Panc1 (cell line): Measurements from ENCODE around the gene CCDC141. TPM values are rescaled to one million over a fixed set of nuclear protein-coding genes. Genes with fewer than 3 reads are reported as not detected.
A peak's percentile ranks its signal among the peaks of the same experiment; 100 is the strongest.

Experiments used
- ATAC-seq: fragments of 200-7000 bp; cut with Tn5 transposase; 2 replicates; pipeline ENCODE4 v1.9.1; 2020; ENCODE audit warnings: mild to moderate bottlenecking, moderate library complexity
- BruUV-seq: library from RNA; stranded (reverse); fragments of 400-500 nt; replicated peaks from 2 replicates; lab custom pipeline; 2021; lab: Mats Ljungman, UMichigan
- CTCF ChIA-PET: fragments of 300-600 bp; sonication (Branson Sonifier 250); formaldehyde crosslinking; loops from one replicate; lab custom pipeline; 2022; ENCODE audit warnings: antibody characterized with exemption; lab: Charles Lee
- POLR2A ChIA-PET: fragments of 300-600 bp; sonication (Branson Sonifier 250); formaldehyde crosslinking; loops from one replicate; lab custom pipeline; 2022; ENCODE audit warnings: antibody characterized with exemption; lab: Charles Lee
- DNase-seq: peaks from one replicate; pipeline ENCODE4 v3.0.0-alpha.2; 2010; ENCODE audit warnings: low read depth, low spot score
- H3K27ac ChIP-seq: 2 replicates; pipeline ENCODE4 v1.5.1; 2011; ENCODE audit warnings: mild to moderate bottlenecking, low read length, inconsistent platforms
- H3K27me3 ChIP-seq: fragments of 200-500 bp; sonication (Bioruptor generic); 2 replicates; pipeline ENCODE4 v1.6.0; 2014; ENCODE audit warnings: low read length, inconsistent platforms; ENCODE audit not compliant: control insufficient read depth, insufficient read depth
- H3K36me3 ChIP-seq: fragments of 200-500 bp; sonication (Bioruptor generic); 2 replicates; pipeline ENCODE4 v1.5.1; 2014; ENCODE audit warnings: inconsistent platforms, mild to moderate bottlenecking, low read length, moderate library complexity; ENCODE audit not compliant: control insufficient read depth, insufficient read depth
- H3K4me1 ChIP-seq: 2 replicates; pipeline ENCODE4 v1.5.1; 2011; ENCODE audit warnings: inconsistent platforms, mild to moderate bottlenecking, low read length, moderate library complexity; ENCODE audit not compliant: control insufficient read depth, insufficient read depth
- H3K4me3 ChIP-seq, 2 experiments: 2 replicates each; pipeline ENCODE4 v1.5.1; 2011 to 2012; ENCODE audit warnings: low read depth in 2 of 2, low read length in 2 of 2, mild to moderate bottlenecking in 2 of 2, inconsistent platforms in 1 of 2, moderate library complexity in 1 of 2
- H3K9me3 ChIP-seq: fragments of 200-500 bp; sonication (Bioruptor generic); 2 replicates; pipeline ENCODE4 v1.5.1; 2014; ENCODE audit warnings: low read depth, mild to moderate bottlenecking, inconsistent platforms, low read length, moderate library complexity; ENCODE audit not compliant: control insufficient read depth, insufficient read depth
- POLR2AphosphoS5 ChIP-seq: IDR thresholded peaks from 2 replicates; pipeline ENCODE4 v1.6.1; 2012; ENCODE audit warnings: mild to moderate bottlenecking, low read depth, low read length, moderate library complexity
- SIN3A ChIP-seq: IDR thresholded peaks from 2 replicates; pipeline ENCODE4 v1.6.1; 2012; ENCODE audit warnings: low read depth, mild to moderate bottlenecking, low read length, moderate library complexity, borderline replicate concordance; ENCODE audit not compliant: insufficient read depth
- TCF7L2 ChIP-seq: IDR thresholded peaks from 2 replicates; pipeline ENCODE4 v1.6.1; 2011; ENCODE audit warnings: mild to moderate bottlenecking, low read depth, low read length, inconsistent platforms
- in situ Hi-C: cut with HindIII; loops from 2 replicates; pipeline ENCODE4 v1.10.0; 2016; ENCODE audit warnings: low sequenced_read_pairs, low pct_unique_long_range_greater_than_20kb
- intact Hi-C: fragments of 100-400 bp; cut with micrococcal nuclease; formaldehyde crosslinking; loops from one replicate; pipeline ENCODE4 v1.10.0; 2022; ENCODE audit not compliant: unreplicated experiment
- total RNA-seq: library from RNA; stranded (reverse); gene quantifications from one replicate; pipeline ENCODE4 v1.2.1, GENCODE V29; 2021; ENCODE audit not compliant: unreplicated experiment
- TF ChIP-seq, protein P1 (sequence below): fragments of 450-650 bp; IDR thresholded peaks from 2 replicates; pipeline ENCODE4 v1.5.1; 2017; ENCODE audit warnings: mild to moderate bottlenecking
- TF ChIP-seq, protein P2 (sequence below), 2 experiments: IDR thresholded peaks; 2 replicates each; pipeline ENCODE4 v1.6.1; 2011 to 2012; ENCODE audit warnings: low read depth in 2 of 2, control low read depth in 1 of 2, low read length in 1 of 2, mild to moderate bottlenecking in 1 of 2, moderate library complexity in 1 of 2; ENCODE audit not compliant: insufficient read depth in 1 of 2

CCDC141 gene
- total RNA-seq, 1 experiment from 2014 or later = 0.10 TPM

DNA sequence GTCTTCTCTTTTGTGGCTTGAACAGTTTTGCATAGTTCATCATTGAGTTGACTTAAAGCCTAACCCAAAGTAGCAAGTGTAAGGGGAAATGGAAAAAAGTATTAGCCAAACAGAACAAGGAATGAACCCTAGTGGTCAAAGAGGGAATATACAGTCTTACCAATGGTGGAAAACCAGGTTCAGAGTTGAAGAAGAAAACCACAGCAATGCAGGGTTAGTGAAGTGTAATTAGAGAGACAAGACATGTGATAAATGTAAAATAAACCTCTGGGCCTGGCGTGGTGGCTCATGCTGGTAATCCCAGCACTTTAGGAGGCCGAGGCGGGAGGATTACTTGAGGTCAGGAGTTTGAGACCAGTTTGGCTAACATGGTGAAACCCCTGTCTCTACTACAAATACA is 245.1 kb downstream of the CCDC141 start:
- intact Hi-C loops = no loop called here
- no peak for ATAC-seq
- Histone ChIP-seq H3K4me1 (no peaks in the 10 kb centered on the region), H3K9me3 (no peaks in the 10 kb centered on the region), H3K27me3 (no peaks in the 10 kb centered on the region), H3K36me3 (no peaks in the 10 kb centered on the region), H3K4me3 (no peak overlapping the region), H3K27ac (no peak overlapping the region)
- TF ChIP-seq, protein P1, sequence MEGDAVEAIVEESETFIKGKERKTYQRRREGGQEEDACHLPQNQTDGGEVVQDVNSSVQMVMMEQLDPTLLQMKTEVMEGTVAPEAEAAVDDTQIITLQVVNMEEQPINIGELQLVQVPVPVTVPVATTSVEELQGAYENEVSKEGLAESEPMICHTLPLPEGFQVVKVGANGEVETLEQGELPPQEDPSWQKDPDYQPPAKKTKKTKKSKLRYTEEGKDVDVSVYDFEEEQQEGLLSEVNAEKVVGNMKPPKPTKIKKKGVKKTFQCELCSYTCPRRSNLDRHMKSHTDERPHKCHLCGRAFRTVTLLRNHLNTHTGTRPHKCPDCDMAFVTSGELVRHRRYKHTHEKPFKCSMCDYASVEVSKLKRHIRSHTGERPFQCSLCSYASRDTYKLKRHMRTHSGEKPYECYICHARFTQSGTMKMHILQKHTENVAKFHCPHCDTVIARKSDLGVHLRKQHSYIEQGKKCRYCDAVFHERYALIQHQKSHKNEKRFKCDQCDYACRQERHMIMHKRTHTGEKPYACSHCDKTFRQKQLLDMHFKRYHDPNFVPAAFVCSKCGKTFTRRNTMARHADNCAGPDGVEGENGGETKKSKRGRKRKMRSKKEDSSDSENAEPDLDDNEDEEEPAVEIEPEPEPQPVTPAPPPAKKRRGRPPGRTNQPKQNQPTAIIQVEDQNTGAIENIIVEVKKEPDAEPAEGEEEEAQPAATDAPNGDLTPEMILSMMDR = peak; percentile 65
- no peak for TF ChIP-seq TCF7L2
- DNase-seq = no peak
- CTCF ChIA-PET = no interaction called here
- no TSS peak for BruUV-seq
- POLR2A ChIA-PET = no interaction called here
- in situ Hi-C loops = no loop called here

DNA sequence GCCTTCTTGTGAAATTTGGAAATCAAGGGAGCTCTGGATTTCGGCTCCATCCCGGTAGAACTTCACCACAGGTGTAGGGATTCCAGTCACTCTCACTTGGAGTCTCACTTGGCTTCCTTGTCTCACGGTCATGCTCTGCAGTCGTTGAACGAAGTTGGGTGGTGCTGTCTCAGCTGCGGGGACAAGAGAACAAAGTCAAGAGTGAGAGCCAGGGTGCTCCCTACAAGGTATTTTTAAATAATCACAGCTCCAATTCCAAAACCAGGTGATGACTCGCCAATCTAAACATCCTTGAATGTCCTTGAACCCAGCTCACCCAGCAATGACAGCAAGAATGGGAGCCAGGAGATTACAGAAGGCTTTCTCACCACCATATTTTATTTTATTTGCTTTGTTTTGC is 249.4 kb downstream of the CCDC141 start:
- BruUV-seq = no TSS peak
- Histone ChIP-seq H3K27ac (no peak overlapping the region), H3K27me3 (no peaks in the 10 kb centered on the region), H3K36me3 (no peaks in the 10 kb centered on the region), H3K9me3 (no peaks in the 10 kb centered on the region; the same call in 1 of the 2 replicates), H3K4me3 (no peak overlapping the region), H3K4me1 (no peaks in the 10 kb centered on the region)
- ChIA-PET CTCF (interaction anchor here (1.2 kb wide), 1 partner anchor 329 kb away, joined by 3 read pairs; no protein-coding TSS in a partner anchor), POLR2A (no interaction called here)
- DNase-seq (no peak), ATAC-seq (no peak)
- in situ Hi-C loops (no loop called here), intact Hi-C loops (no loop called here)
- TF ChIP-seq, protein P1 = no peak
- TF ChIP-seq POLR2AphosphoS5 (no peak), SIN3A (no peak), TCF7L2 (no peak)
- TF ChIP-seq, protein P2, sequence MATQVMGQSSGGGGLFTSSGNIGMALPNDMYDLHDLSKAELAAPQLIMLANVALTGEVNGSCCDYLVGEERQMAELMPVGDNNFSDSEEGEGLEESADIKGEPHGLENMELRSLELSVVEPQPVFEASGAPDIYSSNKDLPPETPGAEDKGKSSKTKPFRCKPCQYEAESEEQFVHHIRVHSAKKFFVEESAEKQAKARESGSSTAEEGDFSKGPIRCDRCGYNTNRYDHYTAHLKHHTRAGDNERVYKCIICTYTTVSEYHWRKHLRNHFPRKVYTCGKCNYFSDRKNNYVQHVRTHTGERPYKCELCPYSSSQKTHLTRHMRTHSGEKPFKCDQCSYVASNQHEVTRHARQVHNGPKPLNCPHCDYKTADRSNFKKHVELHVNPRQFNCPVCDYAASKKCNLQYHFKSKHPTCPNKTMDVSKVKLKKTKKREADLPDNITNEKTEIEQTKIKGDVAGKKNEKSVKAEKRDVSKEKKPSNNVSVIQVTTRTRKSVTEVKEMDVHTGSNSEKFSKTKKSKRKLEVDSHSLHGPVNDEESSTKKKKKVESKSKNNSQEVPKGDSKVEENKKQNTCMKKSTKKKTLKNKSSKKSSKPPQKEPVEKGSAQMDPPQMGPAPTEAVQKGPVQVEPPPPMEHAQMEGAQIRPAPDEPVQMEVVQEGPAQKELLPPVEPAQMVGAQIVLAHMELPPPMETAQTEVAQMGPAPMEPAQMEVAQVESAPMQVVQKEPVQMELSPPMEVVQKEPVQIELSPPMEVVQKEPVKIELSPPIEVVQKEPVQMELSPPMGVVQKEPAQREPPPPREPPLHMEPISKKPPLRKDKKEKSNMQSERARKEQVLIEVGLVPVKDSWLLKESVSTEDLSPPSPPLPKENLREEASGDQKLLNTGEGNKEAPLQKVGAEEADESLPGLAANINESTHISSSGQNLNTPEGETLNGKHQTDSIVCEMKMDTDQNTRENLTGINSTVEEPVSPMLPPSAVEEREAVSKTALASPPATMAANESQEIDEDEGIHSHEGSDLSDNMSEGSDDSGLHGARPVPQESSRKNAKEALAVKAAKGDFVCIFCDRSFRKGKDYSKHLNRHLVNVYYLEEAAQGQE (IDR thresholded peaks at IDR 0.05; ENCODE audit: insufficient read depth in 1 of 2, low read depth in 2 of 2, low read length in 1 of 2) = no peak
